ENCODE results near the gene IER5L.

IER5L gene

GRCh38 chr9:129160712-129161533 is 17.1 kb downstream of the IER5L start:
- no peak for DNase-seq

- DNase-seq, result no peak
Measured at GRCh38 chr9:129156163-129156562, 21.9 kb downstream of the IER5L start.

- no peak for DNase-seq
Measured at GRCh38 chr9:129154866-129155477, 23.1 kb downstream of the IER5L start.

- DNase-seq, result no peak
Measured at GRCh38 chr9:129151469-129151868, 26.6 kb downstream of the IER5L start.

GRCh38 chr9:129150672-129151211 is 27.3 kb downstream of the IER5L start:
- no peak for DNase-seq

- no peak for DNase-seq
Measured at GRCh38 chr9:129150122-129150521, 27.9 kb downstream of the IER5L start.

- DNase-seq, result no peak
Measured at GRCh38 chr9:129149442-129149841, 28.6 kb downstream of the IER5L start.

- no peak for DNase-seq
Measured at GRCh38 chr9:129148463-129149204, 29.4 kb downstream of the IER5L start.

- DNase-seq, result no peak
Measured at GRCh38 chr9:129146441-129146941, 31.6 kb downstream of the IER5L start.

GRCh38 chr9:129145841-129146292 is 32.2 kb downstream of the IER5L start:
- no peak for DNase-seq

GRCh38 chr9:129145316-129145715 is 32.7 kb downstream of the IER5L start:
- DNase-seq, result no peak

- no peak for DNase-seq
Measured at GRCh38 chr9:129143031-129143927, 34.8 kb downstream of the IER5L start.

GRCh38 chr9:129142138-129142935 is 35.7 kb downstream of the IER5L start:
- DNase-seq, result no peak

- DNase-seq, result no peak
Measured at GRCh38 chr9:129141066-129142041, 36.7 kb downstream of the IER5L start.

- no peak for DNase-seq
Measured at GRCh38 chr9:129140397-129141065, 37.5 kb downstream of the IER5L start.

GRCh38 chr9:129139993-129140396 is 38.1 kb downstream of the IER5L start:
- peak; percentile 81 for DNase-seq

GRCh38 chr9:129139233-129139992 is 38.6 kb downstream of the IER5L start:
- DNase-seq, result peak; percentile 46

- no peak for DNase-seq
Measured at GRCh38 chr9:129138476-129139232, 39.4 kb downstream of the IER5L start.
